GM12875 (cell line): ENCODE measurements around the gene SLC13A4.

ENCODE experiments used
- H3K4me3 ChIP-seq: one replicate; pipeline ENCODE4 v1.5.1; 2011; ENCODE audit warnings: low read depth, low read length, control low read depth
- CTCF ChIP-seq: IDR thresholded peaks from 2 replicates; pipeline ENCODE4 v1.5.1; 2011; ENCODE audit warnings: low read depth, mild to moderate bottlenecking, control low read depth, inconsistent platforms, low read length, moderate library complexity, borderline replicate concordance; ENCODE audit not compliant: insufficient read depth

The SLC13A4 gene

GRCh38 chr7:135712796-135713195, 15.2 kb downstream of the SLC13A4 start:
- no peak overlapping the region for H3K4me3 ChIP-seq
- TF ChIP-seq CTCF = no peak

DNA sequence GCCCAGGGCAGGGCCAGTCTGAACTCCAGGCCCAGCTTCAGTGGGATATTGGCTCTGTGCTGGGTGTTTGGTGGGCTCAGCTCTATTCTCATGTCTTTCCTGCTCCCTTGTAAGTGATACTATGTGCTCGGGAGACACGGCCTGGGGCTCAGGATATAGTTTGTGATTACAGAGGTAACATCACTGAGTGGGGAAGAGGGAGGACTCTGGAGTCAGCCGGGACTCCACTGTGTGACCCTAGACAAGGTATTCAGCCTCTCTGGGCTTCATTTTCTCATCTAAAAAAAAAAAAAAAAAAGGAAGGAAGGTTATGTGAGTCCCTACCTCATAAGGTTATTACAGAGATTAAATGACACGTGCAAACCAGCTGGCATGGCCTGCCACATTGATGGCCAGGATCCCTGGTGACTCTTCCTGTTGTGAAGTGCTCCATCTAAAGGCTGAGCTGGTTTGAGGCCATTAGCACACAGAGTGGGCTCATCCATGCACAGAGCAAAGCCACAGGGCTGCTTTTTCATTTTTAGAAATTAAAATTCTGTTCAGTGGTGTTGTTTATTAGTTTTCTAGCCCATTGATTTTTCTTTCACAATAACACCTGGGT, 15.7 kb downstream of the SLC13A4 start:
- no peak overlapping the region for H3K4me3 ChIP-seq
- no peak for TF ChIP-seq CTCF

DNA sequence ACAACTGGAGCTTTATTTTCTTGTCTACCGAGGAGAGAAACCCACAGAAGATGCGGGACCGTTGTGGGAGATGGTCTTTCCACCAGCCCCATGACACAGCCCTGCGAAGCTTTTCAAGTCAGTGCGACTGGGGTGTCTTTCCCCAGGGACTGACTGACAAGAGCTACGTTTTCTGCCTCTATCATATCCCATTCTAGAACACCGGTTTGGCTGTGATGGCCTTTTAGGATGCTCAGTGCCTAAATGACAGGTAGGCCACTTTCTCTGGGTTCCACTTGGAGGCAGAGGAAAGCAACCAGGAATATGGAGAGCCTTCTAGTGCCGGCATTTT, 16.9 kb downstream of the SLC13A4 start:
- H3K4me3 ChIP-seq = no peak overlapping the region
- no peak for TF ChIP-seq CTCF

- H3K4me3 ChIP-seq = no peak overlapping the region
- peak; percentile 81 for TF ChIP-seq CTCF
Measured at GRCh38 chr7:135710417-135711138, 17.4 kb downstream of the SLC13A4 start.

GRCh38 chr7:135709508-135709907, 18.5 kb downstream of the SLC13A4 start:
- no peak overlapping the region for H3K4me3 ChIP-seq
- TF ChIP-seq CTCF = no peak

DNA sequence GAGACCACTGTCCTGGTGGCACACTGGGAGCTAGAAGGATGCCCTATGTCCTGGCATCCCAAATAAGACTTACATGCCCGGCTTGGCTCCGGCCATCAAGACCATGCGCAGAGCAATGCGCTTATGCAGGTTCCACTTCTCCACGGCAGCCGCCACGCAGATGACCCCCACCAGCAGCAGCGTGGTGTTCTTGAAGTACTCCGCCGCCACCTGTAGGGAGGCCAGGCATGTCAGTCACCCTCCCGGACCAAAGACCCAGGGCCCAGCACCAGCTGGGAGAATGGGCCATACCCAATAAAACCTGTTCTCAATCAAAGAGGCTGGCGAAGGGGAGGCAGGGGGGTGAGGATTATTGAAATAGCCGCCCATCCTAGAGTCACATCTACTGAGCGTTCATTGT, 19.9 kb downstream of the SLC13A4 start:
- H3K4me3 ChIP-seq = no peak overlapping the region
- TF ChIP-seq CTCF = no peak

GRCh38 chr7:135707570-135707966, 20.4 kb downstream of the SLC13A4 start:
- TF ChIP-seq CTCF = no peak
- no peak overlapping the region for H3K4me3 ChIP-seq
